Hepatocyte (in vitro differentiated cells): ENCODE data around the gene SSTR4. TPM values are rescaled to one million over a fixed set of nuclear protein-coding genes. Genes with fewer than 3 reads are reported as not detected.

Experiments used
- DNase-seq: peaks from one replicate; pipeline ENCODE4 v3.0.0-alpha.2; 2016; ENCODE audit warnings: low spot score
- H2AFZ ChIP-seq: fragments of 200-600 bp; sonication (generic); 2 replicates; pipeline ENCODE4 v1.6.0; 2016; ENCODE audit warnings: antibody characterized with exemption, mild to moderate bottlenecking
- H3K27ac ChIP-seq: fragments of 200-600 bp; sonication (generic); 2 replicates; pipeline ENCODE4 v1.5.1; 2016; ENCODE audit warnings: mild to moderate bottlenecking
- H3K27me3 ChIP-seq: fragments of 200-600 bp; sonication (generic); 2 replicates; pipeline ENCODE4 v1.6.1; 2016
- H3K36me3 ChIP-seq: fragments of 200-600 bp; sonication (generic); replicated peaks from 2 replicates; pipeline ENCODE4 v1.5.1; 2016; ENCODE audit warnings: low read depth; ENCODE audit not compliant: insufficient read depth
- H3K4me1 ChIP-seq: fragments of 200-600 bp; sonication (generic); 2 replicates; pipeline ENCODE4 v1.5.1; 2016; ENCODE audit warnings: mild to moderate bottlenecking, moderate library complexity; ENCODE audit not compliant: insufficient read depth
- H3K4me2 ChIP-seq: fragments of 200-600 bp; sonication (generic); 2 replicates; pipeline ENCODE4 v1.6.0; 2016
- H3K4me3 ChIP-seq: fragments of 200-600 bp; sonication (generic); 2 replicates; pipeline ENCODE4 v1.5.1; 2016; ENCODE audit warnings: mild to moderate bottlenecking
- H3K79me2 ChIP-seq: fragments of 200-600 bp; sonication (generic); 2 replicates; pipeline ENCODE4 v1.6.0; 2017; ENCODE audit warnings: mild to moderate bottlenecking
- H3K9me2 ChIP-seq: fragments of 200-600 bp; sonication (generic); replicated peaks from 2 replicates; pipeline ENCODE4 v1.6.0; 2017; ENCODE audit warnings: mild to moderate bottlenecking; ENCODE audit not compliant: insufficient read depth
- H3K9me3 ChIP-seq: fragments of 200-600 bp; sonication (generic); 2 replicates; pipeline ENCODE4 v1.5.1; 2016; ENCODE audit warnings: low read depth, mild to moderate bottlenecking
- H4K20me1 ChIP-seq: fragments of 200-600 bp; sonication (generic); 2 replicates; pipeline ENCODE4 v1.6.0; 2016; ENCODE audit warnings: mild to moderate bottlenecking; ENCODE audit not compliant: insufficient read depth, poor library complexity, severe bottlenecking
- CTCF ChIP-seq: fragments of 200-600 bp; sonication (generic); IDR thresholded peaks from 2 replicates; pipeline ENCODE4 v1.5.1; 2016; ENCODE audit warnings: antibody characterized with exemption, mild to moderate bottlenecking; ENCODE audit not compliant: poor library complexity
- EZH2 ChIP-seq: fragments of 200-600 bp; sonication (generic); IDR thresholded peaks from 2 replicates; pipeline ENCODE4 v1.6.1; 2016; ENCODE audit warnings: antibody characterized with exemption, mild to moderate bottlenecking, borderline replicate concordance
- EZH2phosphoT487 ChIP-seq: fragments of 200-600 bp; sonication (generic); IDR thresholded peaks from one replicate; pipeline ENCODE4 v1.6.1; 2018; ENCODE audit warnings: antibody characterized with exemption, mild to moderate bottlenecking, low read depth, moderate library complexity; ENCODE audit not compliant: unreplicated experiment, severe bottlenecking
- WGBS: methylation state at CpG from one replicate; pipeline ENCODE4 v1.1.6; 2016; ENCODE audit warnings: low lambda C conversion rate; ENCODE audit errors: missing lambda C conversion rate; 5-methylcytosine and 5-hydroxymethylcytosine counted together
- polyA plus RNA-seq: library from polyadenylated mRNA; unstranded; fragments of >200 nt; fragmentation: Nextera tagmentation; extraction: Ambion mirVana; gene quantifications from 2 replicates; pipeline ENCODE4 v1.2.1, GENCODE V29; 2016
- total RNA-seq: library from RNA; depleted of rRNA; stranded (reverse); fragments of >200 nt; gene quantifications from 2 replicates; pipeline ENCODE4 v1.2.3, GENCODE V29; 2014

SSTR4 gene
- total and polyA plus RNA-seq, 2 experiments from 2014 or later, result 0.53 TPM; not detected in 1

GRCh38 chr20:23013429-23013828 lies 21.7 kb upstream of the SSTR4 start:
- H3K4me2 ChIP-seq, result no peak overlapping the region
- WGBS, result 50% methylated on average over 5 of the region's 5 CpGs
- H3K36me3 ChIP-seq, result no peaks in the 10 kb centered on the region
- H3K9me2 ChIP-seq, result no peaks in the 10 kb centered on the region
- no peak overlapping the region for H2AFZ ChIP-seq
- no peaks in the 10 kb centered on the region for H4K20me1 ChIP-seq
- H3K4me3 ChIP-seq, result no peak overlapping the region
- H3K4me1 ChIP-seq, result no peaks in the 10 kb centered on the region
- DNase-seq, result no peak
- TF ChIP-seq CTCF, result no peak
- TF ChIP-seq EZH2phosphoT487, result no peak
- TF ChIP-seq EZH2, result no peak
- H3K79me2 ChIP-seq, result no peaks in the 10 kb centered on the region
- H3K27me3 ChIP-seq, result no peaks in the 10 kb centered on the region
- no peaks in the 10 kb centered on the region for H3K9me3 ChIP-seq
- H3K27ac ChIP-seq, result no peak overlapping the region

GRCh38 chr20:23017516-23017915 lies 17.6 kb upstream of the SSTR4 start:
- WGBS, result 55% methylated on average over 2 of the region's 2 CpGs
- Histone ChIP-seq H3K9me3 (no peaks in the 10 kb centered on the region), H3K4me1 (no peaks in the 10 kb centered on the region), H3K4me3 (no peak overlapping the region), H3K27ac (no peak overlapping the region), H3K4me2 (no peak overlapping the region), H3K27me3 (no peaks in the 10 kb centered on the region), H3K9me2 (no peaks in the 10 kb centered on the region), H4K20me1 (no peaks in the 10 kb centered on the region), H3K79me2 (no peaks in the 10 kb centered on the region), H3K36me3 (no peaks in the 10 kb centered on the region), H2AFZ (no peak overlapping the region)
- no peak for DNase-seq
- no peak for TF ChIP-seq EZH2
- no peak for TF ChIP-seq CTCF
- no peak for TF ChIP-seq EZH2phosphoT487

GRCh38 chr20:23018432-23018831 lies 16.7 kb upstream of the SSTR4 start:
- H3K4me1 ChIP-seq, result no peaks in the 10 kb centered on the region
- no peaks in the 10 kb centered on the region for H3K27me3 ChIP-seq
- no peak overlapping the region for H3K27ac ChIP-seq
- no peaks in the 10 kb centered on the region for H4K20me1 ChIP-seq
- TF ChIP-seq EZH2 (no peak), EZH2phosphoT487 (no peak), CTCF (no peak)
- H3K79me2 ChIP-seq, result no peaks in the 10 kb centered on the region
- H3K9me3 ChIP-seq, result no peaks in the 10 kb centered on the region
- no peak overlapping the region for H3K4me3 ChIP-seq
- no peak overlapping the region for H3K4me2 ChIP-seq
- H3K36me3 ChIP-seq, result no peaks in the 10 kb centered on the region
- H3K9me2 ChIP-seq, result no peaks in the 10 kb centered on the region
- no peak overlapping the region for H2AFZ ChIP-seq
- DNase-seq, result no peak

GRCh38 chr20:23018941-23019340 lies 16.2 kb upstream of the SSTR4 start:
- Histone ChIP-seq H3K4me1 (peaks cover 3% of the 10 kb centered on the region), H3K4me3 (no peak overlapping the region), H4K20me1 (no peaks in the 10 kb centered on the region), H3K9me2 (no peaks in the 10 kb centered on the region), H3K36me3 (no peaks in the 10 kb centered on the region), H2AFZ (no peak overlapping the region), H3K27ac (no peak overlapping the region), H3K9me3 (no peaks in the 10 kb centered on the region), H3K79me2 (no peaks in the 10 kb centered on the region), H3K4me2 (no peak overlapping the region), H3K27me3 (no peaks in the 10 kb centered on the region)
- TF ChIP-seq EZH2 (no peak), CTCF (no peak), EZH2phosphoT487 (no peak)
- 96% methylated on average over 11 of the region's 11 CpGs for WGBS
- DNase-seq, result no peak
